RWPE1 (cell line): ENCODE measurements around the gene IFI27.
"Not testable (repeated sequence)": the region's sequence is repeated elsewhere in the genome, so short reads cannot be mapped to it uniquely, and the experiment has no call there.

ENCODE experiments used
- CTCF ChIA-PET: fragments of 350-600 bp; sonication (Branson Sonifier 250); formaldehyde crosslinking; extraction: SDS; loops from one replicate; lab custom pipeline; 2021; lab: Yijun Ruan, JAX
- POLR2A ChIA-PET: fragments of 400-600 bp; formaldehyde crosslinking; extraction: SDS; loops from one replicate; lab custom pipeline; 2020; ENCODE audit warnings: antibody characterized with exemption; ENCODE audit not compliant: low non-redundant PET; lab: Yijun Ruan, JAX
- DNase-seq: peaks from one replicate; pipeline ENCODE4 v3.0.0; 2012; ENCODE audit warnings: low spot score
- H3K27ac ChIP-seq: fragments of 450-650 bp; 2 replicates; pipeline ENCODE4 v1.5.1; 2017
- CTCF ChIP-seq: fragments of 450-650 bp; conservative IDR thresholded peaks from 2 replicates; pipeline ENCODE4 v1.5.1; 2017; ENCODE audit warnings: low read depth, mild to moderate bottlenecking

IFI27 gene

GRCh38 chr14:94145902-94146527 is 35.5 kb downstream of the IFI27 start:
- POLR2A ChIA-PET = no interaction called here
- CTCF ChIA-PET = interaction anchor here (0.6 to 1.1 kb wide), 3 partner anchors 9 to 35 kb away, joined by 3 to 7 read pairs (median 6); no protein-coding TSS in a partner anchor
- no peak overlapping the region for H3K27ac ChIP-seq
- no peak for DNase-seq
- TF ChIP-seq CTCF = no peak

- TF ChIP-seq CTCF = no peak
- CTCF ChIA-PET = interaction anchor here (0.7 to 1.2 kb wide), 2 partner anchors 16 to 27 kb away, joined by 3 read pairs; no protein-coding TSS in a partner anchor
- POLR2A ChIA-PET = no interaction called here
- DNase-seq = no peak
- no peak overlapping the region for H3K27ac ChIP-seq
These were observed 42.1 kb downstream of the IFI27 start for GRCh38 chr14:94152676-94153075.

- ChIA-PET CTCF (interaction anchor here (0.7 kb wide), 1 partner anchor 87 kb away, joined by 7 read pairs; no protein-coding TSS in a partner anchor), POLR2A (no interaction called here)
- H3K27ac ChIP-seq = no peak overlapping the region
- no peak for TF ChIP-seq CTCF
- DNase-seq = no peak
These were observed 43.3 kb downstream of the IFI27 start for GRCh38 chr14:94153750-94154342.

- CTCF ChIA-PET, DNase-seq, H3K27ac ChIP-seq, POLR2A ChIA-PET: not testable (repeated sequence)
These were observed 45.6 kb downstream of the IFI27 start for GRCh38 chr14:94156143-94156542.

- no peak for TF ChIP-seq CTCF
These were observed 46.7 kb downstream of the IFI27 start for GRCh38 chr14:94157197-94157596.

GRCh38 chr14:94158239-94158883 is 47.8 kb downstream of the IFI27 start:
- TF ChIP-seq CTCF = no peak
- CTCF ChIA-PET = interaction anchor here (0.6 to 0.8 kb wide), 2 partner anchors 10 to 14 kb away, joined by 3 to 5 read pairs; no protein-coding TSS in a partner anchor
- DNase-seq = no peak
- H3K27ac ChIP-seq = no peak overlapping the region
- POLR2A ChIA-PET = no interaction called here

More at GRCh38 chr14:94157197-94157596, 46.7 kb downstream of the IFI27 start:
- no peak overlapping the region for H3K27ac ChIP-seq
- DNase-seq = no peak
- POLR2A ChIA-PET = no interaction called here
- CTCF ChIA-PET = no interaction called here
